GM13977 (cell line): Measurements from ENCODE around the gene THEM5.

Experiments
- DNase-seq: peaks from one replicate; pipeline ENCODE4 v3.0.0; 2012; ENCODE audit warnings: low spot score
- in situ Hi-C: fragments of 300-500 bp; cut with MboI; formaldehyde crosslinking; loops from one replicate; pipeline ENCODE4 v1.12.0; 2022; ENCODE audit warnings: low sequenced_read_pairs, low pct_unique_long_range_greater_than_20kb, mixed read lengths, inconsistent platforms; ENCODE audit not compliant: unreplicated experiment
- TF ChIP-seq, protein P1 (sequence below): IDR thresholded peaks from 2 replicates; pipeline ENCODE4 v1.5.1; 2012; ENCODE audit warnings: mild to moderate bottlenecking, control low read depth; ENCODE audit not compliant: insufficient read depth; ENCODE audit errors: extremely low read depth, missing control alignments

The THEM5 gene

GRCh38 chr1:151815716-151816327 lies 37.7 kb downstream of the THEM5 start:
- DNase-seq, result no peak
- in situ Hi-C loops, result no loop called here
- TF ChIP-seq, protein P1, sequence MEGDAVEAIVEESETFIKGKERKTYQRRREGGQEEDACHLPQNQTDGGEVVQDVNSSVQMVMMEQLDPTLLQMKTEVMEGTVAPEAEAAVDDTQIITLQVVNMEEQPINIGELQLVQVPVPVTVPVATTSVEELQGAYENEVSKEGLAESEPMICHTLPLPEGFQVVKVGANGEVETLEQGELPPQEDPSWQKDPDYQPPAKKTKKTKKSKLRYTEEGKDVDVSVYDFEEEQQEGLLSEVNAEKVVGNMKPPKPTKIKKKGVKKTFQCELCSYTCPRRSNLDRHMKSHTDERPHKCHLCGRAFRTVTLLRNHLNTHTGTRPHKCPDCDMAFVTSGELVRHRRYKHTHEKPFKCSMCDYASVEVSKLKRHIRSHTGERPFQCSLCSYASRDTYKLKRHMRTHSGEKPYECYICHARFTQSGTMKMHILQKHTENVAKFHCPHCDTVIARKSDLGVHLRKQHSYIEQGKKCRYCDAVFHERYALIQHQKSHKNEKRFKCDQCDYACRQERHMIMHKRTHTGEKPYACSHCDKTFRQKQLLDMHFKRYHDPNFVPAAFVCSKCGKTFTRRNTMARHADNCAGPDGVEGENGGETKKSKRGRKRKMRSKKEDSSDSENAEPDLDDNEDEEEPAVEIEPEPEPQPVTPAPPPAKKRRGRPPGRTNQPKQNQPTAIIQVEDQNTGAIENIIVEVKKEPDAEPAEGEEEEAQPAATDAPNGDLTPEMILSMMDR, result no peak

DNA sequence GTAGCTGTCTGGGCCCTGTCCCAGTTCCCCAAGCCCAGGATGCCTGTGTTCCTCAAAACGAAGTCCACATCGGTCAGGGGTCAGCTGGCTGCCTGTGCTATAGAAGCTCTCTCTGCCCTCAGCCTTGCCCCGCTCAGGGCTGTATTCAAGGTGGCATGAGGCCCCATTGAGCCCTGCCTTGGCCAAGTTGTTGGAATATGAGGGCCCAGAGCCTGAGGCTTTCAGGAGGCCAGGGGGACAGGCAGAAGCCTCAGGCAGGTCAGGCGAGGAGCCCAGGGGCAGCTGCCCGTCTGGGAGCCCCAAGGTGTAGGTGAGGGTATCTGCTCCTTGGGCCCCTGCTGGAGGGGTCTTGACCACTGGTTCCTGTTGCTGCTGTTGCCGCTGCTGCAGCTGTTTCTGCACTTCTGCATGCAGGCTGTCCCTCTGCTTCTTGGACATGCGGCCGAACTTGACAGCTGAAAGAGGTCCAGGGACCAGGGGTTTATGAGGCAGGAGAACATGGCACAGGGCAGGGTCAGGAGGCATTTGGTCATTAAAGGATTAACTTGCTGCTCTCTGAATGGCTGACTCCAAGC lies 38.5 kb downstream of the THEM5 start:
- TF ChIP-seq, protein P1, result no peak
- DNase-seq, result no peak
- in situ Hi-C loops, result no loop called here

- in situ Hi-C loops, result no loop called here
- DNase-seq, result no peak
- TF ChIP-seq, protein P1, result no peak
Measured at GRCh38 chr1:151814426-151814825, 39.1 kb downstream of the THEM5 start.

- in situ Hi-C loops, result no loop called here
- DNase-seq, result no peak
- TF ChIP-seq, protein P1, result no peak
Measured at GRCh38 chr1:151813271-151813977, 40.1 kb downstream of the THEM5 start.

DNA sequence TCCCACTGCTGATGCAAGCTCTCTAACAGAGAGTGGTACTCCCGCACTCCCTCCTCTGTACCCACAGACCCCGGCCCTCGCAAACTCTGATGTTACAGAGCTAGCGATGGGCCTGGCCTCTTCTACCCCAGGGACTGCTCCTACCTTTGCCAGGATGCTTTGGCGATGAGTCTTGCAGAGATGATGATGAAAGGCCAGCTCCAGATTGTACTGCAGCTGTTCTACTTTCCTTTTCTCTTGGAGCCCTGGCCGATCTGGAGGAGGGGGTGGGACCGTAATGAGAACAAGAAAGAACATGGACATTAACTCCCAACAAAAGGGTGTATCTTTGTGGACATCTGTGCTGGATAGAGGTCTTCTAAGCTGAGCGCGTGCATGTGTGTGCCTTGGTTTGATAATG lies 42.3 kb downstream of the THEM5 start:
- TF ChIP-seq, protein P1, result no peak
- in situ Hi-C loops, result no loop called here
- no peak for DNase-seq

DNA sequence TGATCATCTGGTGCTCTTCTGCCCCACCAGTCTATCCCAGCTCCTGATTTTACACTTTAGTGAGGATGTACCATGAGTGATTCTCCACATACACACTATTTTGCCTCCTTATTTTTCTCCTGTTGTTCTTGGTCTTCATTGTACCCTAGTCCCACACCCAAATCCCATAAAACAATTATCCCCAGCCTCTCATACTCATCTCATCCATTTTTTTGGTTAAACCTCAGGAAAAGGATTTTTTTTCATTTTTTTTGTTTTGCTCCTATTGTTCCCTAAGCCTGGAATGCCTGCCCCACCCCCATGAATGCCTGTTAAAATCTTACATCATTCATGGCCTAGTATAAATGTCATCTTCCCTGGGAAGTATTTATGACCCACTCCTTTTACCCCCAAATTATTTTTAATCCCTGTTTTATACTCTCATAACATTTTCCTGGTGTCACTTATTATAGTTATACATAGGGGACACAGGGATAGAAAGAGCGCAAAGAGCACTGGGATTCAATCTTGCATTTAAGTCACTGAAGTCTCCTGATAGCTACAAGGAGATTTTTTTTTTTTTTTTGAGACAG lies 43.4 kb downstream of the THEM5 start:
- no peak for DNase-seq
- in situ Hi-C loops, result no loop called here
- TF ChIP-seq, protein P1, result no peak
